Activated CD4-positive, CD25-positive, alpha-beta regulatory T cell treated with anti-CD3 and anti-CD28 coated beads, Interleukin-2, amount 50 U/mL, for 24 hours (primary cell): Measurements from ENCODE around the gene RPS3.

Experiments
- ATAC-seq, 2 donors: fragments of 150-1000 bp; cut with Tn5 transposase; one replicate each; pipeline ENCODE4 v1.10.0; 2021; ENCODE audit warnings: mild to moderate bottlenecking in 1 of 2, moderate library complexity in 1 of 2

RPS3 gene

GRCh38 chr11:75420224-75421034 lies 21.1 kb downstream of the RPS3 start:
- no peak for ATAC-seq

DNA sequence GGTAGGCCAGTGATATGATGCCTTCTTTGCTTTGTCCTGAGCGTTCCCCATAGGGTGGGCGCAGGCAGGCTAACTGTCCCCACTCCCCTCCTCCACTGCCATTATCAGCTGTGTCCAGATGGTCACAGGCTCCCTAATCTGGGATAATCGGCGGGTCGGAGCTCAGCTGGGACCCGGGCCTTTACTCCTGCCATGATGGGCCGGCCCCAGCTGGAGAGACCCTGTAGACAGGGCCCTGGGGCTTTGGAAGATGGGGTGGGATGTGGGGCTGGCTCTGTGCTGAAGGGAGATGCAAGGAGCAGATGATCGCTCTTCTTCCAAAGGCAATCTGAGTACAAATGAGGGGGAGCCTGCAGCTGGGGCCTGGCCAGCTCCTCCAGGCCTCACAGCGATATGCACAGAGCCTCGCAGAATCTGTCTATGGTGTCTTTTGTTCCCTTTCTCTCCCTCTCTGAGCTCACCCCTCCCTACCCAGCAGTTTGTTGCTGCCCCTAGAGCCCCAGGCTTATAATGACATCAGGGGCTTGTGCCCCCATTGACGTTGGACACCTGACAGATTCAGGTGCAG lies 21.8 kb downstream of the RPS3 start:
- ATAC-seq, result no peak

GRCh38 chr11:75421902-75422247 lies 22.6 kb downstream of the RPS3 start:
- ATAC-seq, result no peak

DNA sequence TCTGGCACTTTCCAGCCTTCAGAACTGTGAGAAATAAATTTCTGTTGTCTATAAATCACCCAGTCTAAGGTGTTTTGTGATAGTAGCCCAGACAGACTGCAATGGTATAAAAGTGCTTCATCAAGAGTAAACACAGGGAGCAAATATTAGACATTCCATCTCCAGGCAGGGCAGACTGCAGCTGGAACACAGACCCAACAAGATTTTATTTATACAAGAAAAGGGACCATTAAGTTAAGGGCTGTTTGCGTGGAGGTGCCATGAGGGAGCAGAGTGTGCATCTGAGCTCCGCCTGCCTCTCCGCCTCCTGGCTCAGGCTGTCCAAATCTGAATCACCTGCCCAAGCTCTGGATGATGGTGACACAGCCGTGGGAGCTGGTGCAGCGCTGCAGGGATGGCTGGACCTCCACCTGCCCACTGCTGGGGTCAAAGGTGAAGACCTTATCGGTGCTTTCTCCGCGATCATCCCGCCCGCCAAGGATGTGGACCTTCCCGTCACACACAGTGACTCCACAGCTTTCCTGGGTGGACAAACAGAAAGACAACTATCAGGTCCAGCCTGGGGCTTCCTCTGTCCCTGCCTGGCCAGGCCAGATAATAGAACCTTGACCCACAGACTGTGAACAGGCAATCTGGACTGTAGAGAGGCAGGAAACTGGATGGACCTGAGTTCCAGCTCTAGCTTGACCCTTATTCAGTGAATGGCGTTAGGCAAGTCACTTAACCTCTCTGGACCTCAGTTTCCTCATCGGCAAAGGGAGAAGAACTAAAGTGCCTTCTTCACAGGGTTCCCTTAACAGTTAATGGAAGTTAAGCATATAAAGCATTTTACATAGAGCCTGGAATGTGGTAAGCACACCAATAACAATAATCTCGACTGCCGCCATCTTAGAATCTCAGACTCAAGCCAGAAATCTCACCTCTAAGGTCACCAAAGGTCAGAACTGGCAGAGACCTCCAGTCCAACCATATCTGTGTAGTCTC lies 23.2 kb downstream of the RPS3 start:
- no peak for ATAC-seq

- no peak for ATAC-seq
These were observed 24.4 kb downstream of the RPS3 start for GRCh38 chr11:75423721-75424120.

- no peak for ATAC-seq
These were observed 25.1 kb downstream of the RPS3 start for GRCh38 chr11:75424396-75424795.

DNA sequence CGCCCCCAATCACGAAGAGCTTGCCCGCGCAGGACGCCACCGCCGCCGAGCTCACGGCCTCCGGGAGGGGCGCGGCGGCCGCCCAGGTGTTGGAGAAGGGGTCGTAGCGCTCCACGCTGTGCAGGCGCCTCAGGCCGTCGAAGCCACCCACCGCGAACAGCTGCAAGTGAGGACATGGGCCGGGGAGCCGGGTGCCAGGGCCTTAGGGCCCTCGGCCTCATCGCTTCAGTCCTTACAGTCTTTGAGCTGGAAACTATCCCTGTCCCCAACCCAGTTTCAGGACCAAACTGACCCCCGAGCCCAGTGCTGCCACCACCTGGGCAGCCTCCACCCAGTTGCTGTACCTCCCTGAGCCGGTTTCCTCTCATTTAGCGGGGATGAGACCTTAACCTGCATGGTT lies 26.1 kb downstream of the RPS3 start:
- no peak for ATAC-seq

DNA sequence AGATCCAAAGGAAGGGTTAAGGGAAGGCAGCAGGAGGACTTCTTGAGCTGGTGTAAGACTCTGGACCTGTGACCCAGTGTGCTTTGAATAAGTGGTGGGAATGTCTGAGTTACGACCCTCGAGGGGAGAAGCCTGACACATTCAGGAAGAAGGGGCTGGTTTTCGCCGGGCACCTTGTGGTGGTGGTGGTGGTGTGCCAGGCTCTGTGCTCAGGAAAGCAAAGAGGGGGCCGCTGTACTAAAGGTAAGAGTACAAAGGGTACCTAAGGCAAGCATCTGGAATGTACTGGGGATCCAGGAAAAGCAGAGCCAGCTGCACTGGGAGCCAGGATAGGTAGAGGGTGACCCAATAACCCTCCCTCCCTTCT lies 27.4 kb downstream of the RPS3 start:
- no peak for ATAC-seq

DNA sequence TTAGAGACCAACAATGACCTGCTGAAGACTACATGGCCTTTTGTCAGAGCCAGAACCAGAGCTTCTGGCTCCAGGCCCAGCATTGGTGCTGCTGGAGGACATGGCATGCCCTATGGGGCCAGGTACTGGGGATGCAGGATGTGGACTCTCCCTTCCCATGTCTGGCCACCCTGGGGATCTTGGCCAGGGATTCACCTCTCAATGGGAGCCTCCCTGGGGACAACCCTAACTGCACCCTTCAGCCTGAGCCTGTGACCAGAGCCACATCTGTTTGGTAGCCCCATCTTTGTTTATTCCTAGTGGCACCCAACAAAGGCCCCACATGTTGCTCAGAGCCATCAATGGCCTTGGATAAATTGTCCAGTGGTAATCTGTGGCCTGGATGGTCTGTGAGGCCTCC lies 27.9 kb downstream of the RPS3 start:
- no peak for ATAC-seq

GRCh38 chr11:75428281-75428724 lies 29.0 kb downstream of the RPS3 start:
- peak; percentile 58 to 81 for ATAC-seq

- ATAC-seq, result no peak
These were observed 29.8 kb downstream of the RPS3 start for GRCh38 chr11:75428989-75429640.

GRCh38 chr11:75429641-75429901 lies 30.3 kb downstream of the RPS3 start:
- no peak for ATAC-seq

DNA sequence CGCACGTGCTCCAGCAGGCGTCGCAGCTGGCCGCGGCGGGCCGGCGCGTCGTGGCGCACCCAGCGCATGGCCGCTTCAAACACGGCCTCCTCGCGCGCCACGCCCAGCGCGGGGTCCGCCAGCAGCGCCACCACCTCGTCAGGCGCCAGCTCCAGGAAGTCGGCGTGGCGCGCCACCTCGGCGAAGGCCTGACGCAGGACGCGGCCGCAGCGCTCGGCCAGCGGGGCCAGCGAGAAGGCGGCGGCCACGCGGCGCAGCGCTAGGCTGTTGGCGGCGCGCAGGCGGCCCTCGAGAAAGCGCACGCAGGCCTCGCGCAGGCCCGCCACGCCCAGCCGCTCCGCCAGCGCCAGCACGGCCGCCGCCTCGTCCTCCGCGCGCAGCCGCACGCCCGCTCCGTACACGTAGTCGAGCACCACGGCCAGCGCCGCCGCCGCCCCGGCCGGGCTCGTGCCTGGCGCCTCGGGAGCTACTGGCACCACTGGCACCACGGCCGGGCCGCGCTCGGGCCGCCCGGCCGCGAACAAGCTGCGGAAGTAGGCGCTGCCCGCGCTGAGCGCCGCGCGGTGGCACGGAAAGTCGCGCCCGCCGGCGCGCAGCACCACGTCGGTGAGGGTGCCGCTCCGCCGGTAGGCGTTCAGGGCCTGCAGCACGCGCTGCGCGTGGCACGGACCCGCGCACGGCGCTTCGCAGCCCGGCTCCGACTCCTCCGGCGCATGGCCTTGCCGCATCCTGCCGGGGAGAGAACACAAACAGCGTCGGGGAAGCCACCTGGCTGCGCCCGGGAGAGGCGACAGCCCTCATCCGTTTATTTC lies 30.8 kb downstream of the RPS3 start:
- ATAC-seq, result peak; percentile 63 to 74

- ATAC-seq, result no peak
These were observed 31.6 kb downstream of the RPS3 start for GRCh38 chr11:75430714-75431532.

- ATAC-seq, result no peak
These were observed 32.5 kb downstream of the RPS3 start for GRCh38 chr11:75431533-75432525.

GRCh38 chr11:75432911-75433321 lies 33.6 kb downstream of the RPS3 start, which contains the start of gene KLHL35:
Gene KLHL35 (minus strand): TSS chr11:75433203. CDS start chr11:75430629, 2,574 bp downstream.
- ATAC-seq, result no peak

DNA sequence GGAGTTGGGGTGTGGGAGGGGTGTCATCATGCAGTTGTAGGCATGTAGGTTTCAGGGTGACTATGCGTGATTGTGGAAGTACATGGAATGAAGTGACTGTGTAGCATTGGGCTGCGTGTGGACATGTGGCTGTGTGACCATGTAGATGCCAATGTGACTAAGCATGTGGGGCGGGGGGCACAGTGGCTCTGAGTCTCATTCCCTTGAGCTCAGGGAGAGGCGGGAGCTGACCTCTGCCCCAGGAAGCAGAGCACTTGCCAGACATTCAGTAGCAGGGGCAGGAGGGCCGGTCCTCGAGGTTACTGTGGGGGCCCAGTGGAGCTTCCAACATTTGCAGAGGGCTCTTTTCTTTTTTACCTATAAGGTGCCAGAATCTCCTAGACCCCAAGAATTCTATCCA lies 34.1 kb downstream of the RPS3 start:
- no peak for ATAC-seq

DNA sequence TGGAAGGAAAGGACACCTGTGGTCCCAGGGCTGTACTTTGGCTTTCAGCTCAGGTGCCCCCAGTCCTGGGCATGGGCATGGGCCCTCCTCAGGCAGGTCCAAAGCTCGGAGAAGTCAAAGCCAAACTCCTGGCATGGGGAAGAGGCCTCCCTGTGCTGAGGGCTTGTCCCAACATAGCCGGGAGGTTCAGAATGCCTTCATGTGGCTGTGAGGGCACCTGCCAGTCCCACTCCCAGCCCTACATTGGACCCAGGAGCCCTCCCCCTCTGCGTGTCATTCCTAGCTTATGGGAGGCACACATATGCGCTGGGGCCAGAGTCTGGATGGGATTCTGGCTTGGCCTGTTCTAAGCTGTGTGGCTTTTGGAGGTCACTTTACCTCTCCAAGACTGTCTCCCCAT lies 34.7 kb downstream of the RPS3 start:
- ATAC-seq, result no peak

- ATAC-seq, result no peak
These were observed 35.7 kb downstream of the RPS3 start for GRCh38 chr11:75434886-75435570.
